GM18505 (cell line): Measurements from ENCODE around the gene LRRC25.
"Not testable (repeated sequence)": the region's sequence is repeated elsewhere in the genome, so short reads cannot be mapped to it uniquely, and the experiment has no call there.

ENCODE experiments used
- ATAC-seq: cut with Tn5 transposase; IDR thresholded peaks from one replicate; pipeline ENCODE4 v1.9.1; 2021; ENCODE audit not compliant: unreplicated experiment
- POLR2A ChIP-seq: IDR thresholded peaks from 4 replicates; pipeline ENCODE4 v1.6.1; 2011; ENCODE audit warnings: borderline replicate concordance; ENCODE audit not compliant: insufficient read depth, insufficient read length; ENCODE audit errors: extremely low read depth

Gene LRRC25

GRCh38 chr19:18353378-18354005 lies 43.9 kb downstream of the LRRC25 start:
- ATAC-seq: no peak

GRCh38 chr19:18351544-18351943 lies 45.9 kb downstream of the LRRC25 start:
- no peak for ATAC-seq
- no peak for TF ChIP-seq POLR2A

More at GRCh38 chr19:18353378-18354005, 43.9 kb downstream of the LRRC25 start:
- no peak for TF ChIP-seq POLR2A

- ATAC-seq: no peak
- no peak for TF ChIP-seq POLR2A
These were observed 46.9 kb downstream of the LRRC25 start for GRCh38 chr19:18350490-18350889.

- ATAC-seq: no peak
- no peak for TF ChIP-seq POLR2A
These were observed 47.8 kb downstream of the LRRC25 start for GRCh38 chr19:18349524-18350128.

- not testable (repeated sequence) for ATAC-seq
These were observed 48.5 kb downstream of the LRRC25 start for GRCh38 chr19:18348818-18349339.

- TF ChIP-seq POLR2A: no peak
- ATAC-seq: no peak
These were observed 49.3 kb downstream of the LRRC25 start for GRCh38 chr19:18348171-18348570.

- no peak for ATAC-seq
- no peak for TF ChIP-seq POLR2A
These were observed 51.3 kb downstream of the LRRC25 start for GRCh38 chr19:18346091-18346490.

GRCh38 chr19:18345296-18345695 lies 52.1 kb downstream of the LRRC25 start:
- no peak for TF ChIP-seq POLR2A
- no peak for ATAC-seq

GRCh38 chr19:18344582-18344950 lies 52.9 kb downstream of the LRRC25 start:
- no peak for TF ChIP-seq POLR2A
- ATAC-seq: no peak

GRCh38 chr19:18342090-18342632 lies 55.3 kb downstream of the LRRC25 start:
- no peak for TF ChIP-seq POLR2A
- ATAC-seq: no peak
